A549 treated with Hydrocortisone at 1 μM for 4 hours (cell line): ENCODE measurements around the gene RFX6. TPM values are rescaled to one million over a fixed set of nuclear protein-coding genes. Genes with fewer than 3 reads are reported as not detected.

Source experiments
- total RNA-seq: library from RNA; stranded (reverse); fragments of 200-300 nt; extraction: Qiagen RNA extraction; gene quantifications from 5 replicates; pipeline ENCODE4 v1.2.3, GENCODE V29; 2022

Gene RFX6
- total RNA-seq = not detected in 5 replicates

GRCh38 chr6:116876635-116877611 is at the start of gene RFX6:
Gene RFX6 (plus strand): TSS chr6:116877242. CDS start chr6:116877276, 34 bp downstream.

GRCh38 chr6:116828983-116829382 is 48.1 kb upstream of the RFX6 start, which contains the start of gene GPRC6A:
Gene GPRC6A (minus strand): TSS chr6:116829083. CDS start chr6:116829013, 70 bp downstream.

Other genes starting within 250 kb of the RFX6 start
- 6.4 to 8.3 TPM (median 7.2 TPM) in 5 replicates for gene ZUP1, start 208.5 kb upstream of the RFX6 start, total RNA-seq
- gene KPNA5, start 196.0 kb upstream of the RFX6 start, total RNA-seq = 1.00 to 2.4 TPM (median 1.4 TPM) in 5 replicates
- gene FAM162B, start 111.5 kb upstream of the RFX6 start, total RNA-seq = not detected in 5 replicates
- not detected in 5 replicates for gene GPRC6A, start 48.2 kb upstream of the RFX6 start, total RNA-seq